OCI-LY7 (cell line): ENCODE results near the gene LRBA. TPM values are rescaled to one million over a fixed set of nuclear protein-coding genes. Genes with fewer than 3 reads are reported as not detected.

Source experiments
- BruUV-seq: library from RNA; stranded (reverse); fragments of 400-500 nt; replicated peaks from 2 replicates; lab custom pipeline; 2021; lab: Mats Ljungman, UMichigan
- CTCF ChIA-PET: fragments of 300-600 bp; sonication (Branson Sonifier 250); formaldehyde crosslinking; loops from one replicate; lab custom pipeline; 2022; ENCODE audit warnings: antibody characterized with exemption; ENCODE audit not compliant: unreplicated experiment; lab: Charles Lee
- POLR2A ChIA-PET: fragments of 300-600 bp; sonication (Branson Sonifier 250); formaldehyde crosslinking; loops from one replicate; lab custom pipeline; 2022; ENCODE audit warnings: antibody characterized with exemption; lab: Charles Lee
- DNase-seq: peaks from one replicate; pipeline ENCODE4 v3.0.0-alpha.2; 2015; ENCODE audit warnings: low spot score
- H2AFZ ChIP-seq: fragments of 200-600 bp; sonication (generic), shearing (Covaris generic); 2 replicates; pipeline ENCODE4 v1.6.1; 2014; ENCODE audit warnings: mild to moderate bottlenecking, antibody characterized with exemption, low read length, moderate library complexity
- H3K27ac ChIP-seq: fragments of 200-600 bp; sonication (generic); 2 replicates; pipeline ENCODE4 v1.5.1; 2014; ENCODE audit warnings: mixed run types, low read depth, mild to moderate bottlenecking, moderate library complexity, low read length, inconsistent platforms; ENCODE audit not compliant: poor library complexity, severe bottlenecking
- H3K36me3 ChIP-seq: fragments of 200-600 bp; sonication (generic); 2 replicates; pipeline ENCODE4 v1.6.1; 2014; ENCODE audit warnings: mild to moderate bottlenecking, antibody characterized with exemption, low read length, moderate library complexity, mixed read lengths; ENCODE audit not compliant: insufficient read depth
- H3K4me1 ChIP-seq: fragments of 200-600 bp; sonication (generic); 2 replicates; pipeline ENCODE4 v1.5.1; 2014; ENCODE audit warnings: mild to moderate bottlenecking, low read length; ENCODE audit not compliant: insufficient read depth, poor library complexity, severe bottlenecking
- H3K4me2 ChIP-seq: fragments of 200-600 bp; sonication (generic); 2 replicates; pipeline ENCODE4 v1.6.1; 2014; ENCODE audit warnings: mild to moderate bottlenecking, low read length
- H3K4me3 ChIP-seq: fragments of 200-600 bp; sonication (generic); 2 replicates; pipeline ENCODE4 v1.5.1; 2014; ENCODE audit warnings: mild to moderate bottlenecking, low read depth, low read length; ENCODE audit not compliant: poor library complexity, severe bottlenecking
- H3K79me2 ChIP-seq: fragments of 200-600 bp; sonication (generic); 2 replicates; pipeline ENCODE4 v1.6.1; 2016; ENCODE audit warnings: low read depth, mild to moderate bottlenecking, low read length, moderate library complexity, mixed read lengths; ENCODE audit not compliant: insufficient read depth
- H3K9me2 ChIP-seq: fragments of 200-600 bp; sonication (generic); 2 replicates; pipeline ENCODE4 v1.6.1; 2016; ENCODE audit warnings: mild to moderate bottlenecking, low read length, mixed read lengths; ENCODE audit not compliant: insufficient read depth
- H3K9me3 ChIP-seq: fragments of 200-600 bp; sonication (generic); 2 replicates; pipeline ENCODE4 v1.6.1; 2014; ENCODE audit warnings: mild to moderate bottlenecking, mixed run types, low read length, mixed read lengths
- H4K20me1 ChIP-seq: fragments of 200-600 bp; sonication (generic); 2 replicates; pipeline ENCODE4 v1.6.1; 2014; ENCODE audit warnings: mild to moderate bottlenecking, antibody characterized with exemption, low read length, moderate library complexity, mixed read lengths; ENCODE audit not compliant: insufficient read depth
- EZH2phosphoT487 ChIP-seq: fragments of 200-600 bp; sonication (generic); IDR thresholded peaks from 2 replicates; pipeline ENCODE4 v1.6.1; 2018; ENCODE audit warnings: low read depth, borderline replicate concordance, mild to moderate bottlenecking, mixed run types, antibody characterized with exemption, low read length, moderate library complexity, mixed read lengths
- intact Hi-C: fragments of 100-400 bp; cut with micrococcal nuclease; formaldehyde crosslinking; loops from one replicate; pipeline ENCODE4 v1.10.0; 2022; ENCODE audit not compliant: unreplicated experiment
- total RNA-seq, 2 experiments: library from RNA; depleted of rRNA in 1 of 2; stranded (reverse); fragments of >200 nt in 1 of 2; shearing (Covaris generic) in 1 of 2; gene quantifications; 2 replicates each; pipeline ENCODE4 v1.2.3, GENCODE V29; 2014 to 2022
- TF ChIP-seq, protein P1 (sequence below): fragments of 200-600 bp; sonication (generic); conservative IDR thresholded peaks from 2 replicates; pipeline ENCODE4 v1.5.1; 2014; ENCODE audit warnings: mild to moderate bottlenecking, antibody characterized with exemption, low read length, moderate library complexity, mixed read lengths

LRBA gene
- total RNA-seq, 2 experiments from 2014 or later = 60.4 to 66.7 TPM

- H3K79me2 ChIP-seq = no peaks in the 10 kb centered on the region
- H3K4me2 ChIP-seq = no peak overlapping the region
- H3K9me3 ChIP-seq = no peaks in the 10 kb centered on the region
- H3K4me3 ChIP-seq = no peak overlapping the region
- CTCF ChIA-PET = interaction anchor here (0.6 kb wide), 1 partner anchor 217 kb away, joined by 3 read pairs; no protein-coding TSS in a partner anchor
- H3K27ac ChIP-seq = no peak overlapping the region
- no peaks in the 10 kb centered on the region for H3K4me1 ChIP-seq
- TSS peak; percentile 76 for BruUV-seq
- no peak overlapping the region for H2AFZ ChIP-seq
- POLR2A ChIA-PET = interaction anchor here (1.0 kb wide), 1 partner anchor 9 kb away, joined by 4 read pairs; no protein-coding TSS in a partner anchor
- H3K9me2 ChIP-seq = no peaks in the 10 kb centered on the region
- H3K36me3 ChIP-seq = peaks cover 38% of the 10 kb centered on the region
- no peak for DNase-seq
- no peak for TF ChIP-seq EZH2phosphoT487
- TF ChIP-seq, protein P1, sequence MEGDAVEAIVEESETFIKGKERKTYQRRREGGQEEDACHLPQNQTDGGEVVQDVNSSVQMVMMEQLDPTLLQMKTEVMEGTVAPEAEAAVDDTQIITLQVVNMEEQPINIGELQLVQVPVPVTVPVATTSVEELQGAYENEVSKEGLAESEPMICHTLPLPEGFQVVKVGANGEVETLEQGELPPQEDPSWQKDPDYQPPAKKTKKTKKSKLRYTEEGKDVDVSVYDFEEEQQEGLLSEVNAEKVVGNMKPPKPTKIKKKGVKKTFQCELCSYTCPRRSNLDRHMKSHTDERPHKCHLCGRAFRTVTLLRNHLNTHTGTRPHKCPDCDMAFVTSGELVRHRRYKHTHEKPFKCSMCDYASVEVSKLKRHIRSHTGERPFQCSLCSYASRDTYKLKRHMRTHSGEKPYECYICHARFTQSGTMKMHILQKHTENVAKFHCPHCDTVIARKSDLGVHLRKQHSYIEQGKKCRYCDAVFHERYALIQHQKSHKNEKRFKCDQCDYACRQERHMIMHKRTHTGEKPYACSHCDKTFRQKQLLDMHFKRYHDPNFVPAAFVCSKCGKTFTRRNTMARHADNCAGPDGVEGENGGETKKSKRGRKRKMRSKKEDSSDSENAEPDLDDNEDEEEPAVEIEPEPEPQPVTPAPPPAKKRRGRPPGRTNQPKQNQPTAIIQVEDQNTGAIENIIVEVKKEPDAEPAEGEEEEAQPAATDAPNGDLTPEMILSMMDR = no peak
- no peaks in the 10 kb centered on the region for H4K20me1 ChIP-seq
- intact Hi-C loops = no loop called here
Measured at GRCh38 chr4:150852216-150852615, 162.9 kb downstream of the LRBA start.

DNA sequence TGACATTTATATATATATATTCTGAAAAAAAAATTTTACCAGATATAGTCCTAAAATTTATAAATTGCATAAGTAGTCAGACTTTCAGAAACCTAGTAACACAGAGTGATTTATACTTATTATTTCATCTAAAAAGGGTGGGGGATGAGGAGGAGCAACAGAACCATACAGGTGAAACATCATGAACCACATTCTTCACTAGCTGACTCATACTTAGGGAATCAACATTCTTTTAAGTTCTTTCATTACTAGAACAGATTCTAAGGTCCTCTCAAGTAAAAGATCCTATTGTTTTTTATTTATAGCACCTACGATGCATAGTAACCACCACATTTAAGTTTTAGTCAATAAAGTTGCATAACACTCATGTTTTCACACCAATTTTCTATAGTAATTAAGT is 166.1 kb downstream of the LRBA start:
- POLR2A ChIA-PET = interaction anchor here (0.7 to 1.0 kb wide), 3 partner anchors 9 to 284 kb away, joined by 3 to 4 read pairs (median 4); no protein-coding TSS in a partner anchor
- no peak overlapping the region for H3K4me2 ChIP-seq

GRCh38 chr4:150828159-150828558 is 186.9 kb downstream of the LRBA start:
- POLR2A ChIA-PET = interaction anchor here (0.6 kb wide), 1 partner anchor 15 kb away, joined by 3 read pairs; no protein-coding TSS in a partner anchor
- Histone ChIP-seq H3K27ac (no peak overlapping the region), H3K9me3 (no peaks in the 10 kb centered on the region), H3K4me1 (no peaks in the 10 kb centered on the region), H2AFZ (no peak overlapping the region), H3K36me3 (peaks cover 38% of the 10 kb centered on the region), H3K9me2 (no peaks in the 10 kb centered on the region), H3K4me3 (no peak overlapping the region), H4K20me1 (no peaks in the 10 kb centered on the region), H3K4me2 (no peak overlapping the region), H3K79me2 (no peaks in the 10 kb centered on the region)
- intact Hi-C loops = no loop called here
- CTCF ChIA-PET = no interaction called here
- TF ChIP-seq, protein P1 = no peak
- no peak for TF ChIP-seq EZH2phosphoT487
- BruUV-seq = no TSS peak
- no peak for DNase-seq

More for the DNA sequence above, 166.1 kb downstream of the LRBA start:
- intact Hi-C loops = no loop called here
- TF ChIP-seq, protein P1 = no peak
- TF ChIP-seq EZH2phosphoT487 = no peak
- CTCF ChIA-PET = no interaction called here
- H2AFZ ChIP-seq = no peak overlapping the region
- no TSS peak for BruUV-seq
- no peaks in the 10 kb centered on the region for H3K9me3 ChIP-seq
- H3K4me1 ChIP-seq = no peaks in the 10 kb centered on the region
- no peaks in the 10 kb centered on the region for H4K20me1 ChIP-seq
- peaks cover 56% of the 10 kb centered on the region for H3K36me3 ChIP-seq
- H3K9me2 ChIP-seq = no peaks in the 10 kb centered on the region
- no peak for DNase-seq
- H3K27ac ChIP-seq = no peak overlapping the region
- no peak overlapping the region for H3K4me3 ChIP-seq
- H3K79me2 ChIP-seq = no peaks in the 10 kb centered on the region
